Esophagus muscularis mucosa (tissue), 4 donors: ENCODE data around the gene ANXA4. TPM values are rescaled to one million over a fixed set of nuclear protein-coding genes. Genes with fewer than 3 reads are reported as not detected.

ENCODE experiments used
- DNase-seq: peaks from one replicate; pipeline ENCODE4 v3.0.0-alpha.2; 2017; ENCODE audit errors: extremely low spot score
- H3K27ac ChIP-seq, 4 donors: fragments of 200-600 bp; sonication (generic); replicated peaks in 1 of 4; 1 replicate in 3 of 4; 2 replicates in 1 of 4; pipeline ENCODE4 v1.5.1; 2016 to 2019; ENCODE audit warnings: mild to moderate bottlenecking in 1 of 4
- H3K27me3 ChIP-seq, 4 donors: fragments of 200-600 bp; sonication (generic); one replicate each; pipeline versions ENCODE4 v1.5.1 to v1.6.0; 2016 to 2019
- H3K36me3 ChIP-seq, 4 donors: fragments of 200-600 bp; sonication (generic); one replicate each; pipeline ENCODE4 v1.5.1; 2016 to 2019
- H3K4me1 ChIP-seq, 4 donors: fragments of 200-600 bp; sonication (generic); one replicate each; pipeline ENCODE4 v1.5.1; 2016 to 2019
- H3K4me3 ChIP-seq, 4 donors: fragments of 200-600 bp; sonication (generic); 1 replicate in 2 of 4; 2 replicates in 2 of 4; pipeline ENCODE4 v1.5.1; 2016 to 2019; ENCODE audit warnings: mild to moderate bottlenecking in 4 of 4, moderate library complexity in 1 of 4
- H3K9me3 ChIP-seq, 4 donors: fragments of 200-600 bp; sonication (generic); 1 replicate in 3 of 4; 2 replicates in 1 of 4; pipeline ENCODE4 v1.5.1; 2016 to 2019
- EP300 ChIP-seq: sonication (generic); formaldehyde crosslinking; IDR thresholded peaks from one replicate; pipeline ENCODE4 v1.6.1; 2017; ENCODE audit warnings: antibody characterized with exemption
- POLR2A ChIP-seq: fragments of 450-650 bp; IDR thresholded peaks from one replicate; pipeline ENCODE4 v1.6.1; 2017; ENCODE audit warnings: antibody characterized with exemption, moderate library complexity, mild to moderate bottlenecking, low read depth
- POLR2AphosphoS5 ChIP-seq, 2 donors: sonication (generic); formaldehyde crosslinking; IDR thresholded peaks; one replicate each; pipeline ENCODE4 v1.6.1; 2017; ENCODE audit warnings: antibody characterized with exemption in 2 of 2
- WGBS: methylation state at CpG from one replicate; pipeline ENCODE4 v1.1.5; 2018; 5-methylcytosine and 5-hydroxymethylcytosine counted together
- intact Hi-C: fragments of 100-400 bp; cut with DNase I; formaldehyde crosslinking; loops from one replicate; pipeline ENCODE4 v1.15.1; 2023
- total RNA-seq, 4 donors: library from RNA; depleted of rRNA; stranded (reverse); fragments of >200 nt; gene quantifications; one replicate each; pipeline versions ENCODE4 v1.1.0 to v1.2.1, GENCODE V29; 2016
- TF ChIP-seq, protein P1 (sequence below), 3 experiments: fragments of 200-600 bp in 2 of 3; fragments of 450-650 bp in 1 of 3; sonication (generic) in 2 of 3; IDR thresholded peaks; one replicate each; pipeline ENCODE4 v1.5.1; 2017 to 2019; ENCODE audit warnings: antibody characterized with exemption in 3 of 3, mild to moderate bottlenecking in 2 of 3, moderate library complexity in 1 of 3

Gene ANXA4
- total RNA-seq, 4 donors from 2014 or later: 44.9 to 94.8 (median 58.5) TPM

GRCh38 chr2:69811018-69811417 is 69.1 kb downstream of the ANXA4 start:
- DNase-seq: no peak
- Histone ChIP-seq H3K4me3 (no peak overlapping the region), H3K36me3 (peaks cover 34 to 92% (median 73%) of the 10 kb centered on the region in 4 donors), H3K27ac (no peak overlapping the region), H3K27me3 (no peaks in the 10 kb centered on the region), H3K4me1 (no peaks in the 10 kb centered on the region), H3K9me3 (no peaks in the 10 kb centered on the region)
- intact Hi-C loops: no loop called here
- 88% methylated on average over 5 of the region's 5 CpGs for WGBS
- TF ChIP-seq EP300 (no peak), POLR2AphosphoS5 (IDR thresholded peaks at IDR 0.05) (no peak), POLR2A (no peak)
- TF ChIP-seq, protein P1, sequence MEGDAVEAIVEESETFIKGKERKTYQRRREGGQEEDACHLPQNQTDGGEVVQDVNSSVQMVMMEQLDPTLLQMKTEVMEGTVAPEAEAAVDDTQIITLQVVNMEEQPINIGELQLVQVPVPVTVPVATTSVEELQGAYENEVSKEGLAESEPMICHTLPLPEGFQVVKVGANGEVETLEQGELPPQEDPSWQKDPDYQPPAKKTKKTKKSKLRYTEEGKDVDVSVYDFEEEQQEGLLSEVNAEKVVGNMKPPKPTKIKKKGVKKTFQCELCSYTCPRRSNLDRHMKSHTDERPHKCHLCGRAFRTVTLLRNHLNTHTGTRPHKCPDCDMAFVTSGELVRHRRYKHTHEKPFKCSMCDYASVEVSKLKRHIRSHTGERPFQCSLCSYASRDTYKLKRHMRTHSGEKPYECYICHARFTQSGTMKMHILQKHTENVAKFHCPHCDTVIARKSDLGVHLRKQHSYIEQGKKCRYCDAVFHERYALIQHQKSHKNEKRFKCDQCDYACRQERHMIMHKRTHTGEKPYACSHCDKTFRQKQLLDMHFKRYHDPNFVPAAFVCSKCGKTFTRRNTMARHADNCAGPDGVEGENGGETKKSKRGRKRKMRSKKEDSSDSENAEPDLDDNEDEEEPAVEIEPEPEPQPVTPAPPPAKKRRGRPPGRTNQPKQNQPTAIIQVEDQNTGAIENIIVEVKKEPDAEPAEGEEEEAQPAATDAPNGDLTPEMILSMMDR (IDR thresholded peaks at IDR 0.05): no peak

DNA sequence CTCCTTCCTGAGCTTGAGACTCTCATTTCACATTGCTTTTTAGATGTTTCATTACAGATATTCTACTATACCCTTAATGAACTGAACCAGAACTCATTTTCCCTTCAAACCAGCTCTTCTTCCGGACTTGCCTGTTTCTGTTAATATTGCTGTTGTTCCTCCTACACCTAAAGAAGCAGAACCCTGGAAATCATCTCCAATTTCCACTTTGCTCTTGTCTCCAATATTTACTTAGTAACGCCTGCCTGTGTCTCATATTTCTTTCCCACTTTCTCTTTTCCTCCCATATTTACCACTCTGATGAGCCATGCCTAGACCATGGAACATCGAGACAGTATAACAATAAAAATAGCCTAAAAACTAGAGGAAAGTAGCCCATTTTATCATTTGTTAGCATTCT is 69.7 kb downstream of the ANXA4 start:
- 90% methylated on average over 3 of the region's 3 CpGs for WGBS
- H3K27ac ChIP-seq: no peak overlapping the region

GRCh38 chr2:69815717-69816116 is 73.8 kb downstream of the ANXA4 start:
- WGBS: 75% methylated on average over 1 of the region's 1 CpG
- no peak overlapping the region for H3K27ac ChIP-seq
- TF ChIP-seq POLR2A (no peak), EP300 (no peak), POLR2AphosphoS5 (IDR thresholded peaks at IDR 0.05) (no peak)
- TF ChIP-seq, protein P1 (IDR thresholded peaks at IDR 0.05): no peak
- peaks cover 14 to 64% (median 43%) of the 10 kb centered on the region in 4 donors for H3K36me3 ChIP-seq
- H3K9me3 ChIP-seq: no peaks in the 10 kb centered on the region
- no peak overlapping the region for H3K4me3 ChIP-seq
- no peaks in the 10 kb centered on the region for H3K27me3 ChIP-seq
- no peak for DNase-seq
- H3K4me1 ChIP-seq: peaks cover 0 to 12% (median 5%) of the 10 kb centered on the region in 4 donors
- intact Hi-C loops: loop anchor here (2.0 to 5.0 kb wide), 2 partner anchors 73 to 91 kb away; partner anchors contain the start of gene ANXA4

More for the DNA sequence above, 69.7 kb downstream of the ANXA4 start:
- Histone ChIP-seq H3K9me3 (no peaks in the 10 kb centered on the region), H3K36me3 (peaks cover 28 to 87% (median 67%) of the 10 kb centered on the region in 4 donors), H3K4me3 (no peak overlapping the region), H3K4me1 (no peaks in the 10 kb centered on the region), H3K27me3 (no peaks in the 10 kb centered on the region)
- intact Hi-C loops: no loop called here
- no peak for TF ChIP-seq POLR2A
- no peak for TF ChIP-seq POLR2AphosphoS5 (IDR thresholded peaks at IDR 0.05)
- TF ChIP-seq EP300: no peak
- TF ChIP-seq, protein P1 (IDR thresholded peaks at IDR 0.05): no peak
- DNase-seq: no peak

DNA sequence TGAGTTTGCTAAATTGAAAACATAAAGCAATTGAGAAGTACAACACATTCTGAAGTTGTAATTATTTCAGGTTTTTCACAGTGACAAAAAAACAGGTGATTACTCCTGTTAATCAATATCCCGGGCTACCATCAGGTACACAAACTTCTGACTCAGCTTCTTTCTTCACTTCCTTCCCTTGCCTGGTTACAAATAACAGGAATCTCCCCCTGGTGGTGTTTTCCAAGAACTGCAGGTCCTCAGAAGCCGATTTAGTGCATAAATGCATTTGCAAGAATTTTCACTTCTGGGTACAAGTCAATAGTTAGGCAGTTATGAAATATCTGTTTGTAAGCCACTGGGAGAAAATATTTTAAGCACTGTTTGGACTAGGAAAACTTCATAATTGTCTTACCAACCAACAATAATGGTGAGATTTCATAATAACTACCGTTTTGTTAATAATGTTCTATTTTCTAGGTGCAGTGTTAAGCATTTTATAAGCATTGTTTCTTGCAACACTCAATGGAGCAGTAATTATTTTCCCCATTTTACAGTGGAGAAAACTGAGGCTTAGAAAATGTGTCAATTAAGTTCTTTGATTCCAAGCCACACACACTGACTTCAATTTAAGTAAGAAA is 75.1 kb downstream of the ANXA4 start:
- no peak overlapping the region for H3K27ac ChIP-seq
- peaks cover 22 to 64% (median 44%) of the 10 kb centered on the region in 4 donors for H3K36me3 ChIP-seq
- H3K4me3 ChIP-seq: no peak overlapping the region
- peaks cover 0 to 12% (median 5%) of the 10 kb centered on the region in 4 donors for H3K4me1 ChIP-seq
- WGBS: 24% methylated on average over 3 of the region's 3 CpGs
- no peaks in the 10 kb centered on the region for H3K9me3 ChIP-seq
- H3K27me3 ChIP-seq: no peaks in the 10 kb centered on the region
- intact Hi-C loops: loop anchor here (2.0 to 5.0 kb wide), 2 partner anchors 75 to 92 kb away; partner anchors contain the start of gene ANXA4
- DNase-seq: peak; percentile 97
- TF ChIP-seq, protein P1 (IDR thresholded peaks at IDR 0.05): peak; percentile 95 to 99 (median 95)
- TF ChIP-seq EP300 (no peak), POLR2AphosphoS5 (IDR thresholded peaks at IDR 0.05) (peak in 1 of 2 donors; percentile 31)
